IPS-20b (cell line): ENCODE data around the gene SENP1.

ENCODE experiments used
- H3K27ac ChIP-seq: one replicate; pipeline ENCODE4 v1.5.1; 2013; ENCODE audit warnings: low read length
- H3K27me3 ChIP-seq: 2 replicates; pipeline ENCODE4 v1.6.1; 2013; ENCODE audit warnings: mild to moderate bottlenecking, low read length, inconsistent platforms; ENCODE audit not compliant: insufficient read depth
- H3K36me3 ChIP-seq: 2 replicates; pipeline ENCODE4 v1.6.1; 2013; ENCODE audit warnings: low read depth, mild to moderate bottlenecking, inconsistent platforms, low read length, moderate library complexity; ENCODE audit not compliant: insufficient read depth
- H3K4me1 ChIP-seq: 2 replicates; pipeline ENCODE4 v1.6.1; 2013; ENCODE audit warnings: mild to moderate bottlenecking, control low read depth, inconsistent platforms, low read length, moderate library complexity; ENCODE audit not compliant: insufficient read depth
- H3K4me3 ChIP-seq: 2 replicates; pipeline ENCODE4 v1.5.1; 2013; ENCODE audit warnings: mild to moderate bottlenecking, low read length, inconsistent platforms
- H3K9ac ChIP-seq: 2 replicates; pipeline ENCODE4 v1.6.1; 2013; ENCODE audit warnings: low read depth, mild to moderate bottlenecking, inconsistent platforms, low read length, moderate library complexity
- H3K9me3 ChIP-seq: 2 replicates; pipeline ENCODE4 v1.6.1; 2013; ENCODE audit warnings: mild to moderate bottlenecking, low read depth, low read length, inconsistent platforms; ENCODE audit not compliant: insufficient read depth

The SENP1 gene

DNA sequence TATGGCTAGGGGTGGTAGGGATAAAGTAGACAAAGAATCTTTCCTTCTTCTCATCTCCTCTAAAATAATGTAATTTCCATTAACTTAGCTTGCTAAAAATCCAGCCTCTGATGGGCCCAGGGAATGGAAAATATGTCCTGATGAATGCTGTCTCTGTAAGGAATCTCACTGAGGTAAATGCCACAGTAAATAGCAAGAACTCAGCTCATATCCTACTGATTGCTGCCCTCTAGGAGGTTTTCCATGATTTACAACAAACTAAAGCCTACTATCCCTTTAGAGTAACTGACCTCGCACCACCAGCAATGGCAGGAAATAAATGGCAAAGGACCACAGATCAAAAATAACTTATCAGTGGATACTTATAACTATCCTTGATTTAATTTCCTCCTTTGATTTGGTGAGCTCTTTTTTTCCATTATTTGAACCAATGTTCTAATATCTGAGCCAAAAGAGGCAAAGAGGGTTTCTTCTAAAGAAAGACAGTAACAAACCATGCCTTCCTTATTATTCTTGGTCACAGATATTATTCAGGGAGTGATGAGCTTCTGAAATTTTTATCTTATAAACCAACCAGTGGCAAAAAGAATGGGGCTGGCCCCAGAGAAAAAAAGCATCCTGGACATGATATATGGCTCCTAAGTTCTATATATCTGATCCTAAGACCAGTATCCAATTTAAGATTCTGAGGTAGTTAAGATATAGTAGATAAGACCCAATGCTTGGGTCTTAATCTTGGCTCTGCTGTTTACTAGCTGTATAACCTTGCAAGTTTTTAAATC, 43.8 kb downstream of the SENP1 start:
- Histone ChIP-seq H3K4me3 (no peak overlapping the region), H3K27me3 (no peaks in the 10 kb centered on the region), H3K9me3 (no peaks in the 10 kb centered on the region), H3K36me3 (peaks cover 88% of the 10 kb centered on the region), H3K4me1 (no peaks in the 10 kb centered on the region), H3K9ac (no peak overlapping the region), H3K27ac (no peak overlapping the region)

DNA sequence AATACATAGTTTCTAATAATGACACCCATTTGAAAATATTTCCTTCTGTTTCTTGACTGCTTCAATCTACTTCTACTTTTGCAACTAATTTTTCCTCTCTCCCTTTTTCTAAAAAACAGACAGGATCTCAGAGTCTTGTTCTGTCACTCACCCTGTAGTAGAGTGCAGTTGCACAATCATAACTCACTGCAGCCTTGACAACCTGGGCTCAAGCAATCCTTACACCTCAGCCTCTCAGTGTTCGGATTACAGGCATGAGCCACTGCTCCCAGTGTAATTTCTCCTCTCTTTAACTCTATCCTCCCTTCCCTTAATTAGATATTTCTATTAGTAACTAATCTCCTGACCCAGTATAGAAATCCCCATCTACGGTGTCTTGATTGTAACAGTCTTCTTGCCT, 45.4 kb downstream of the SENP1 start:
- peaks cover 73% of the 10 kb centered on the region for H3K36me3 ChIP-seq

DNA sequence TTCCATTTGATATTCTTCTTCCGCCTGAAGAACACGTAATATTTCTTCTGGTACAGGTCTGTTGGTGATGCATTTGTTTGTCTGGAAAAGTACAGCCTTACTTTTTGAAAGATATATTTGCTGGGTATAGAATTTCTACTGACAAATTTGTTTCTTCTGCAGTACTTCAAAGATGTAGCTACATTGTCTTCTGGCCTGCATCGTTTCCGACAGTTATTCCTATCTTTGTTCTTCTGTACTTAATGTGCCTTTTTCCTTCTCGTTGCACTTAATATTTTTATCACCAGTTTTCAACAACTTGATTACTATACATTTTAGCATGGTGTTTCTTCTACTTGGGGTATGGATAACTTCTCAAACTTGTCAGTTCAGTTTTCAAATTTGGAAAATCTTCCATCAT, 47.1 kb downstream of the SENP1 start:
- Histone ChIP-seq H3K9ac (no peak overlapping the region), H3K9me3 (no peaks in the 10 kb centered on the region), H3K4me1 (no peaks in the 10 kb centered on the region), H3K27ac (no peak overlapping the region), H3K4me3 (no peak overlapping the region), H3K36me3 (peaks cover 56% of the 10 kb centered on the region), H3K27me3 (no peaks in the 10 kb centered on the region)

More for the DNA sequence above, 45.4 kb downstream of the SENP1 start:
- no peak overlapping the region for H3K4me3 ChIP-seq
- no peak overlapping the region for H3K9ac ChIP-seq
- no peak overlapping the region for H3K27ac ChIP-seq
- H3K4me1 ChIP-seq, result no peaks in the 10 kb centered on the region
- no peaks in the 10 kb centered on the region for H3K9me3 ChIP-seq
- H3K27me3 ChIP-seq, result no peaks in the 10 kb centered on the region

DNA sequence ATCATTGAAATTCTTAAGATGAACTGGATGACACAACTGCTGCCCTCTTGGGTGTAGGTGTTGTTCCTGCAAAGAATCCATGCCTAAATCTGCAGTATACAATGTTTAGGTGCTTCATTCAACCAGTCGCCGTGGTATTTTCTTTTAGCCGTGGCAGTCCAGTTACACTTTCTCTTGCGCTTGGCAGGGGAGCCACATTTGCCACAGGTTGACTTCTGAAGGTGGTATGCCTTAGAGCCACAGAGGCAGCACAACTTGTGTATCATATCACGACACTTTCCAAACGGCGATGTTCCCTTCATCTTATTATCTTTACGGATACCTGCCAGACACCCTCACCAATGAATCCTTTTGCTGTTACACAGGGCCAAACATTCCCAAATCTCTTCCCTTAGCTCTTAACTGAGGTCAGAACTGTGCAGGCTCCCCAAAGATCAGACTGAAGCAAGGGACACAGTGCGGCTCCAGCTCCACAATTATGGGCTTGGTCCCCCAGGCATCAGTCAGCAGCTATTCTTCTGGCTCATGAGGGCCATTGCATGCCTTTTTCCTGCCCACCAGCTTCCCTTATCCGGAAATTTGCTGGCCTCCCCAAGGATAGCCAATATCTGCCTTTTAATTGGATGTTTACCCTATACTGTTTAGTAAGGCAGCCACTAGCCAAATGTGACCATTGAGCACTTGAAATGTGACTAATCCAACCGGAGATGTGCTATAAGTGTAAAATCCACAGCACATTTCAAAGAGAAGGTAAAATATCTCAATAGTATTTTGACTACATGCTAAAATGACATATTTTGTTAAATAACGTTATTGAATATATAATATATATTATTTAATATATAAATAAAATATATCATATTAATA, 50.7 kb downstream of the SENP1 start:
- Histone ChIP-seq H3K27ac (no peak overlapping the region), H3K4me1 (no peaks in the 10 kb centered on the region), H3K9ac (no peak overlapping the region), H3K9me3 (no peaks in the 10 kb centered on the region), H3K36me3 (peaks cover 22% of the 10 kb centered on the region), H3K27me3 (no peaks in the 10 kb centered on the region), H3K4me3 (no peak overlapping the region)

DNA sequence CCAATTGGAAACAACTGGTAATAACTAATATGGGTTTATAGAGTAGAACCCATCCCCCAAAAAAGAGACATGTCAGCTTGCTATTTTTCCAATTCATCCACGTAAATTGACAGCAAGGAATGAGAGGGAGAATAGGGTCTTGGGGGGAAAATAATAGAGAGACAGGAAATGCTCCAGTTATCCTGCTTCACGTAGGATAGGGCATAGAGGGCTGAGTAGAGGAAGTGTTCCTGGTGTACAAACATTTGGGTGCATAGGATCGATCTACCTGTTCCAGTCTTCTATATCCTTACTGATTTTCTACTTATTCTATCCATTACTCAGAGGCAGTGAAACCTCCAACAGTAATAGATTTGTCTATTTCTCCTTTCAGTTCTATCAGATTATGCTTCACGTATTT, 52.0 kb downstream of the SENP1 start:
- Histone ChIP-seq H3K27ac (no peak overlapping the region), H3K27me3 (no peaks in the 10 kb centered on the region), H3K4me1 (no peaks in the 10 kb centered on the region), H3K4me3 (no peak overlapping the region), H3K9me3 (no peaks in the 10 kb centered on the region), H3K9ac (no peak overlapping the region), H3K36me3 (peaks cover 20% of the 10 kb centered on the region)

DNA sequence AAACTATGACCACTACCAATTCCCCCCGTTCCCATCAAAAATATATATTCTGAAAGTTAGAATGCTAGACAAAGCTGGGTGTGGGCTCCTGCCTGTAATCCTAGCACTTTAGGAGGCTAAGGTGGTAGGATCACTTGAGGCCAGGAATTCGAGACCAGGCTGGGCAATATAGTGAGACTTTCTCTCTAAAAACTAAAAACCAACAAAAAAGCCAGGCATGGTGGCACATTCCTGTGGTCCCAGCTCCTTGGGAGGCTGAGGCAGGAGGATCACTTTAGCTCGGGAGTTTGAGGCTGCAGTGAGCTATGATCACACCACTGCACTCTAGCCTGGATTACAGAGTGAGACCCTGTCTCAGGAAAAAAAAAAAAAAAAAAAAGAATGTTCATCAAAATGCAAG, 52.8 kb downstream of the SENP1 start:
- H3K9me3 ChIP-seq, result no peaks in the 10 kb centered on the region
- H3K4me3 ChIP-seq, result no peak overlapping the region
- H3K27me3 ChIP-seq, result no peaks in the 10 kb centered on the region
- no peak overlapping the region for H3K27ac ChIP-seq
- H3K4me1 ChIP-seq, result no peaks in the 10 kb centered on the region
- no peak overlapping the region for H3K9ac ChIP-seq
- H3K36me3 ChIP-seq, result peaks cover 20% of the 10 kb centered on the region

DNA sequence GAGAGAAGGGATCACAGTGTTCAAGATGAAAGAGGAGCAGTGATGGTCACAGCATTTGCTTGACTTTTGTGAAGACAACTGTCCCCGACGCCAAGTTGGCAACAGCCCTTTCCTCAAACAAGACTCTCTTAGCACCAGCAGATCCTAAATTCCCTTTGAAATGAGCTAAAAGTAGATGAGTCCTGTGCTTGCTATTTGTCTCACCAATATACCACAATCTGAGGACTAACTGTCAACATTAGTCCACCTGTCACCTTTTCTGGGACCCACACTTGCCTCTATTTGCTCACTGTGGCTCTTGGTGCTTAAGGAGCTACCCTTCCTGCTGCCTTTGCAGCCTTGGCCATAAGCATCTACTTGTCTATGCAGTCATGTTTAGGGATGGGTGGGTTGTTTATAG, 54.2 kb downstream of the SENP1 start:
- H3K9ac ChIP-seq, result no peak overlapping the region

DNA sequence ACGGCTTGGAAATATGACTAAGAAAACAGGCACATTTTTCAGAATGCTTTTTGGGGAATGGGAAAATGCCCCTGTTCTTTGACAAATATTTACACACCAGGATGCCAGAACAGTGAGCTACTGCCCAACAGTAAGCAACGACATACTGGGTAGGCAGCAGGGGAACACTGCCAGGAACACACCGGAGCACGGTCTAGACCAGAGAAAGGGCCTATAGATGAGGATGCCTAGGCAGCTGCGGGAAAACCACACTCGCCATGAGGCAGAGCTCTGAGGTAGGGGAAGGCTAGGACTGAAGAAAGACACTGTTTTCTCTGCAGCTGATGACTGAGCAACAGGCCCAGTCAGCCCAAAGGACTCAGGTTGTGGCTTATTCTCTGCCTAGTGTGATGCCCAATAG, 55.7 kb downstream of the SENP1 start:
- H3K27me3 ChIP-seq, result no peaks in the 10 kb centered on the region
- no peak overlapping the region for H3K4me3 ChIP-seq
- no peak overlapping the region for H3K27ac ChIP-seq
- H3K9me3 ChIP-seq, result no peaks in the 10 kb centered on the region
- H3K4me1 ChIP-seq, result no peaks in the 10 kb centered on the region
- peaks cover 49% of the 10 kb centered on the region for H3K36me3 ChIP-seq
- no peak overlapping the region for H3K9ac ChIP-seq

More for the DNA sequence above, 54.2 kb downstream of the SENP1 start:
- H3K36me3 ChIP-seq, result peaks cover 34% of the 10 kb centered on the region
- H3K27ac ChIP-seq, result no peak overlapping the region
- H3K27me3 ChIP-seq, result no peaks in the 10 kb centered on the region
- H3K4me1 ChIP-seq, result no peaks in the 10 kb centered on the region
- no peak overlapping the region for H3K4me3 ChIP-seq
- H3K9me3 ChIP-seq, result no peaks in the 10 kb centered on the region

DNA sequence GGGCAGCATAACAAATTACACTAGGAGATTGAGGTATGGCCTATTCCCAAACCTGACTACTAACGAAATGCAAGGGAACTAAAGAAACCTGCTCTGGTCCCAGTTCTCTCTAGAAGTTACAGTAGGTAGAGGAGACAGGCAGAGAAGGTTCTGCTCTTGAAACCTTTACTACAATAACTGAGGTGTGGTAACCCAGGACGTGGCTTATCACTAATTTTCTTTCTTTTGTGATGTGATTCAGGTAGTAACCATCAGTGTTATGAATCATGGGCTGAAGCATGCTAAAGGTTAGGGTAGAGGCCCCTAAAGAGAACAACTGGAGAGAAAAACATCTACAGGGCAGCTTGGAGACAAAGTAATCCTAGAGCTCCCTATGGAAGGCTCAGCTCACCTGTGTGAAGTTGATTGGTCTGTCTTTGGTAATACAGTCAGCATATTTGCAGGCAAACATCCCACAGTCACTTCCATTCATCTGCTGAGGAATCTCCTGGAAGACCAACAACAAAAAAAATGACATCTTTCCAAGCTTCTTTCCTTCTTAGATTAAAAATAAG, 59.8 kb downstream of the SENP1 start:
- H3K9ac ChIP-seq, result no peak overlapping the region

DNA sequence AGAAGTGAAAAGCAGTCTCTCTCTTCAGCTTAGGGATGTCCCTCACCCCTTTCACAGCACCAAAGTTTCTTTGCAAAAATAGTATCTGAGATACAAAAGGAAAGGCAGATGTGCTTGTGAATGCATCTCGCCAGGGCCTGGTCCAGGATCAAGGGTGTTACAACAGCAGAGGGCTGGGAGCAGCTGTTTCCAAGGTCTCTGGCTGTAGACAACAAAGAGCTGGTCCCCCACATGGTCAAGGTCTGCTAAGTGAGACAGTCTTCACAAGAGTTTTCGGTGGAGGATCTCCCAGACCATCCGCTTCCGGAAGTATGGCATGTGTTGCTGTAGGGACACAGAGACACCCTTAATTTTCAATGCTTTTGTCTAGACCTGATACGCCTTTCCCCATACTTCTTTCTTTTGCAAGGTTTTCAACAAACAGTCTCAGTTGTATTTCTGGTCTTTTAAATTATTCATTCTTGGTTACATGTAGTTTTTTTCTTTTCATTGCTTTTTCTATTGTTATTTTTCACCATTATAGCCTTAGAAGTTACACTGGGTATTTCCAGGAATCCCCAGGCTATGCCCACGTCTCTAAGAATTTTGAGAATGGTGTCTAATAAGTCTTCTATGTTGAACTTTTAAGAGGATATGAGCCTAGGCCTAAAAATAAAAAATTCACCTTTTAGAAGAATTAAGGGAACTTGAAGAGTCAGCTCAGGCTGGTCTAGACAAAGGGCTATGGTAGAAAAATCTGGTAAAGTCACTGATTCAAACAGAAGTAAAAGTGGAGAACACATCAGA, 60.6 kb downstream of the SENP1 start:
- Histone ChIP-seq H3K4me1 (no peaks in the 10 kb centered on the region), H3K9me3 (no peaks in the 10 kb centered on the region), H3K4me3 (no peak overlapping the region), H3K36me3 (peaks cover 68% of the 10 kb centered on the region), H3K9ac (no peak overlapping the region), H3K27me3 (0 out of 2 replicates have a peak, but pooled peaks cover 3% of the 10 kb centered on the region), H3K27ac (no peak overlapping the region)

More for the DNA sequence above, 59.8 kb downstream of the SENP1 start:
- Histone ChIP-seq H3K9me3 (no peaks in the 10 kb centered on the region), H3K4me3 (no peak overlapping the region), H3K27me3 (no peaks in the 10 kb centered on the region), H3K27ac (no peak overlapping the region), H3K36me3 (peaks cover 68% of the 10 kb centered on the region), H3K4me1 (no peaks in the 10 kb centered on the region)

DNA sequence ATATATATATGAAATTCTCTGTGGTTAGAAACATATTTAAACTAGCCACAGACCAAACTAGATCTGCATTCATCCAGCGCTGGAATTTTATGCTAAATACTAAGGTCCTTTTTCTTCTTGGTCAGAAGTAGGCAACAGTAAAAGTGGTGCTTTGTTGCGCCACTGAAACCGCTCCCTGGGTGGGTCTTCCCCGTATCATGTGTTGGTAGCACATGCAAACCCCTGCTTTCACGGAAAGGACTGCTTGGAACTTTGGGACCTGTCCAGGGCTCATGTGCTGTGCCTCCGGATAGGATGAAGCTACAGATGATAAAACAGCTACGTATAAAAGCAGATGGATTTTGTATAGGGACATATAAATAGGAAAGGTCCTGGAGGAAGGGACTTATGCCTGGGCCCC, 61.5 kb downstream of the SENP1 start:
- Histone ChIP-seq H3K27me3 (peaks cover 11% of the 10 kb centered on the region), H3K27ac (no peak overlapping the region), H3K4me1 (no peaks in the 10 kb centered on the region; the same call in 1 of the 2 replicates), H3K9ac (no peak overlapping the region), H3K4me3 (no peak overlapping the region), H3K36me3 (peaks cover 60% of the 10 kb centered on the region), H3K9me3 (no peaks in the 10 kb centered on the region)
